ENCODE results near the gene CXCL12.

DNA sequence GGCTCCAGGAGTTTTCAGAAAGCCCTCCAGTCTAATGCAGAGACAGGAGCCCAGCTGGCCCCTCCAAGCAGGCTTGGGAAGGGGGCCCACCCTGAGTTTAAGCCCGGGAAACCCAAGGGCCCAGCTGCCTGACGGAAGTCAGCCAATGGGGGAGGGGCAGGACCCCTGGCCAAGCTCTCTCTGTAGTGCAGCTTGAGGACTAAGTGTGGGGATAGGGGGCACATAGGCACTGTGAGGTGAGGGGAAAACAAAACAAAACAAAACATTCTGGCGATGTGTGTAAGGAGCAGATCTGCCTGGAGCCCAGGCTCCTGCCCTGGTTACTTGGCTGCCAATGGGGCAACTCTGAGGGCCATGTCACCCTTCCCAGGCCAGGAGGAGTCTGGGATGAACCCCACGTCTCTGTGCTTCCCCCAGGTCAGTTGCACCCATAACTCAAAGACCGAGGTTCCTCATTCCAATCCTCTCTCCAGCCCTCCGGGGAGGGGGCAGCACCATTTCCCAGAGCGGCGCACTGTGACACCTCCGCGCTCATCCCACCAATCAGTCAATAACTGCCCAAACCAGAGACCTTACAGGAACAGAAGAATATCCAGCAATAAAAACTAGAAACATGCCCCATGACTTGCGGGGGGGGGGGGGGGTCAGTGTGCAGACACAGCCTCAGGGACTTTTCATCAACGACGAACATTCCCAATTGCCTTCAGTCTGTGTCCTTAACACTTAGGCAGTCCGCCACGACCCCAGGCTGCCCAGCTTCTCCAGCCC, 1.7 kb downstream of the CXCL12 start:
- no peak for TF ChIP-seq GATA2 (IDR thresholded peaks at IDR 0.05; ENCODE audit: low read depth, low read length)
- no peak for TF ChIP-seq GATA3 (IDR thresholded peaks at IDR 0.05; ENCODE audit: low read depth, low read length)
